ENCODE data around the gene TTI1. TPM values are rescaled to one million over a fixed set of nuclear protein-coding genes. Genes with fewer than 3 reads are reported as not detected.

Gene TTI1
- total RNA-seq, 1 experiment from 2014 or later: 38.3 TPM

- Histone ChIP-seq H3K36me3 (ENCODE audit: insufficient read depth, low read length) (peaks cover 7% of the 10 kb centered on the region; the same call in 1 of the 2 replicates), H3K9ac (ENCODE audit: low read length) (no peak overlapping the region)
Observed at GRCh38 chr20:37988306-37988954, 44.8 kb downstream of the TTI1 start.

GRCh38 chr20:37987602-37988290 lies 45.5 kb downstream of the TTI1 start:
- no peaks in the 10 kb centered on the region for H3K9me3 ChIP-seq (ENCODE audit: low read length)
- H3K4me2 ChIP-seq (ENCODE audit: low read depth, low read length, poor library complexity, severe bottlenecking): no peak overlapping the region
- peaks cover 7% of the 10 kb centered on the region; the same call in 1 of the 2 replicates for H3K36me3 ChIP-seq (ENCODE audit: insufficient read depth, low read length)
- no peak overlapping the region for H3K9ac ChIP-seq (ENCODE audit: low read length)
- H3K9me2 ChIP-seq (replicated peaks; ENCODE audit: insufficient read depth, low read length): no peaks in the 10 kb centered on the region
- H3K27me3 ChIP-seq (ENCODE audit: low read length): no peaks in the 10 kb centered on the region
- no peak for DNase-seq
- H3K27ac ChIP-seq (ENCODE audit: low read length): no peak overlapping the region
- no peak overlapping the region for H3K4me3 ChIP-seq (ENCODE audit: low read length)
- H3K4me1 ChIP-seq (ENCODE audit: low read length): no peaks in the 10 kb centered on the region
- no peaks in the 10 kb centered on the region for H3K79me2 ChIP-seq (ENCODE audit: low read length)
- no peaks in the 10 kb centered on the region for H4K20me1 ChIP-seq (ENCODE audit: insufficient read depth, low read depth, low read length)
- H2AFZ ChIP-seq (ENCODE audit: low read length): no peak overlapping the region

More at GRCh38 chr20:37988306-37988954, 44.8 kb downstream of the TTI1 start:
- H2AFZ ChIP-seq (ENCODE audit: low read length): no peak overlapping the region
- no peaks in the 10 kb centered on the region for H3K9me3 ChIP-seq (ENCODE audit: low read length)
- no peaks in the 10 kb centered on the region for H3K9me2 ChIP-seq (replicated peaks; ENCODE audit: insufficient read depth, low read length)
- no peak for DNase-seq
- no peaks in the 10 kb centered on the region for H3K79me2 ChIP-seq (ENCODE audit: low read length)
- H3K27me3 ChIP-seq (ENCODE audit: low read length): no peaks in the 10 kb centered on the region
- peaks cover 3% of the 10 kb centered on the region; the same call in 1 of the 2 replicates for H3K4me1 ChIP-seq (ENCODE audit: low read length)
- H3K4me2 ChIP-seq (ENCODE audit: low read depth, low read length, poor library complexity, severe bottlenecking): no peak overlapping the region
- H4K20me1 ChIP-seq (ENCODE audit: insufficient read depth, low read depth, low read length): no peaks in the 10 kb centered on the region
- no peak overlapping the region for H3K4me3 ChIP-seq (ENCODE audit: low read length)
- H3K27ac ChIP-seq (ENCODE audit: low read length): no peak overlapping the region

GRCh38 chr20:37986873-37987601 lies 46.2 kb downstream of the TTI1 start:
- H4K20me1 ChIP-seq (ENCODE audit: insufficient read depth, low read depth, low read length): no peaks in the 10 kb centered on the region
- no peak for DNase-seq
- no peak overlapping the region for H3K9ac ChIP-seq (ENCODE audit: low read length)
- H3K4me2 ChIP-seq (ENCODE audit: low read depth, low read length, poor library complexity, severe bottlenecking): no peak overlapping the region
- H3K36me3 ChIP-seq (ENCODE audit: insufficient read depth, low read length): peaks cover 3% of the 10 kb centered on the region; the same call in 1 of the 2 replicates
- no peak overlapping the region for H2AFZ ChIP-seq (ENCODE audit: low read length)
- H3K4me1 ChIP-seq (ENCODE audit: low read length): no peaks in the 10 kb centered on the region
- H3K4me3 ChIP-seq (ENCODE audit: low read length): no peak overlapping the region
- no peak overlapping the region for H3K27ac ChIP-seq (ENCODE audit: low read length)
- H3K9me2 ChIP-seq (replicated peaks; ENCODE audit: insufficient read depth, low read length): no peaks in the 10 kb centered on the region
- H3K9me3 ChIP-seq (ENCODE audit: low read length): no peaks in the 10 kb centered on the region
- no peaks in the 10 kb centered on the region for H3K27me3 ChIP-seq (ENCODE audit: low read length)
- no peaks in the 10 kb centered on the region for H3K79me2 ChIP-seq (ENCODE audit: low read length)

- Histone ChIP-seq H3K36me3 (ENCODE audit: insufficient read depth, low read length) (peaks cover 3% of the 10 kb centered on the region; the same call in 1 of the 2 replicates), H2AFZ (ENCODE audit: low read length) (no peak overlapping the region), H3K79me2 (ENCODE audit: low read length) (no peaks in the 10 kb centered on the region), H3K9me2 (replicated peaks; ENCODE audit: insufficient read depth, low read length) (no peaks in the 10 kb centered on the region), H3K9me3 (ENCODE audit: low read length) (no peaks in the 10 kb centered on the region), H3K4me1 (ENCODE audit: low read length) (no peaks in the 10 kb centered on the region), H3K4me3 (ENCODE audit: low read length) (no peak overlapping the region), H3K27ac (ENCODE audit: low read length) (no peak overlapping the region), H3K9ac (ENCODE audit: low read length) (no peak overlapping the region), H4K20me1 (ENCODE audit: insufficient read depth, low read depth, low read length) (no peaks in the 10 kb centered on the region), H3K4me2 (ENCODE audit: low read depth, low read length, poor library complexity, severe bottlenecking) (no peak overlapping the region), H3K27me3 (ENCODE audit: low read length) (no peaks in the 10 kb centered on the region)
- DNase-seq: no peak
Observed at GRCh38 chr20:37986044-37986858, 47.0 kb downstream of the TTI1 start.

- Histone ChIP-seq H3K9me2 (replicated peaks; ENCODE audit: insufficient read depth, low read length) (no peaks in the 10 kb centered on the region), H3K9ac (ENCODE audit: low read length) (no peak overlapping the region), H3K79me2 (ENCODE audit: low read length) (no peaks in the 10 kb centered on the region), H2AFZ (ENCODE audit: low read length) (no peak overlapping the region), H3K4me1 (ENCODE audit: low read length) (no peaks in the 10 kb centered on the region), H4K20me1 (ENCODE audit: insufficient read depth, low read depth, low read length) (no peaks in the 10 kb centered on the region), H3K4me2 (ENCODE audit: low read depth, low read length, poor library complexity, severe bottlenecking) (no peak overlapping the region), H3K9me3 (ENCODE audit: low read length) (no peaks in the 10 kb centered on the region), H3K27ac (ENCODE audit: low read length) (no peak overlapping the region), H3K4me3 (ENCODE audit: low read length) (no peak overlapping the region), H3K27me3 (ENCODE audit: low read length) (no peaks in the 10 kb centered on the region), H3K36me3 (ENCODE audit: insufficient read depth, low read length) (0 out of 2 replicates have a peak, but pooled peaks cover 3% of the 10 kb centered on the region)
- no peak for DNase-seq
Observed at GRCh38 chr20:37984018-37984785, 49.1 kb downstream of the TTI1 start.

- Histone ChIP-seq H3K27ac (ENCODE audit: low read length) (no peak overlapping the region), H3K9ac (ENCODE audit: low read length) (no peak overlapping the region), H3K36me3 (ENCODE audit: insufficient read depth, low read length) (0 out of 2 replicates have a peak, but pooled peaks cover 1% of the 10 kb centered on the region), H3K9me3 (ENCODE audit: low read length) (no peaks in the 10 kb centered on the region), H3K4me3 (ENCODE audit: low read length) (no peak overlapping the region), H3K4me1 (ENCODE audit: low read length) (no peaks in the 10 kb centered on the region), H3K4me2 (ENCODE audit: low read depth, low read length, poor library complexity, severe bottlenecking) (no peak overlapping the region), H2AFZ (ENCODE audit: low read length) (no peak overlapping the region), H3K27me3 (ENCODE audit: low read length) (no peaks in the 10 kb centered on the region), H4K20me1 (ENCODE audit: insufficient read depth, low read depth, low read length) (no peaks in the 10 kb centered on the region), H3K79me2 (ENCODE audit: low read length) (no peaks in the 10 kb centered on the region), H3K9me2 (replicated peaks; ENCODE audit: insufficient read depth, low read length) (no peaks in the 10 kb centered on the region)
- no peak for DNase-seq
Observed at GRCh38 chr20:37983286-37983685, 50.0 kb downstream of the TTI1 start.

GRCh38 chr20:37981568-37981967 lies 51.7 kb downstream of the TTI1 start:
- Histone ChIP-seq H3K9me2 (replicated peaks; ENCODE audit: insufficient read depth, low read length) (no peaks in the 10 kb centered on the region), H3K79me2 (ENCODE audit: low read length) (no peaks in the 10 kb centered on the region), H4K20me1 (ENCODE audit: insufficient read depth, low read depth, low read length) (no peaks in the 10 kb centered on the region), H3K4me2 (ENCODE audit: low read depth, low read length, poor library complexity, severe bottlenecking) (no peak overlapping the region), H3K36me3 (ENCODE audit: insufficient read depth, low read length) (no peaks in the 10 kb centered on the region), H3K4me1 (ENCODE audit: low read length) (no peaks in the 10 kb centered on the region), H3K9me3 (ENCODE audit: low read length) (no peaks in the 10 kb centered on the region), H3K27ac (ENCODE audit: low read length) (no peak overlapping the region), H3K4me3 (ENCODE audit: low read length) (no peak overlapping the region), H3K27me3 (ENCODE audit: low read length) (no peaks in the 10 kb centered on the region), H2AFZ (ENCODE audit: low read length) (no peak overlapping the region), H3K9ac (ENCODE audit: low read length) (no peak overlapping the region)
- no peak for DNase-seq
